Activated CD4-positive, alpha-beta T cell treated with anti-CD3 and anti-CD28 coated beads, Interleukin-2, amount 50 U/mL, for 16 hours (primary cell): Measurements from ENCODE around the gene GLRA1.
A peak's percentile ranks its signal among the peaks of the same experiment; 100 is the strongest.
"Not testable (repeated sequence)": the region's sequence is repeated elsewhere in the genome, so short reads cannot be mapped to it uniquely, and the experiment has no call there.

Experiments used
- DNase-seq: peaks from one replicate; pipeline ENCODE4 v3.0.0-alpha.2; 2020

Gene GLRA1

GRCh38 chr5:151880324-151880723, 44.3 kb downstream of the GLRA1 start:
- DNase-seq: no peak

- DNase-seq: no peak
Observed at GRCh38 chr5:151873701-151874100, 51.0 kb downstream of the GLRA1 start.

GRCh38 chr5:151872701-151873100, 52.0 kb downstream of the GLRA1 start:
- no peak for DNase-seq

GRCh38 chr5:151870820-151871219, 53.8 kb downstream of the GLRA1 start:
- DNase-seq: peak; percentile 2

GRCh38 chr5:151870271-151870670, 54.4 kb downstream of the GLRA1 start:
- no peak for DNase-seq

GRCh38 chr5:151869843-151870242, 54.8 kb downstream of the GLRA1 start:
- DNase-seq: no peak

GRCh38 chr5:151868451-151868850, 56.2 kb downstream of the GLRA1 start:
- peak; percentile 26 for DNase-seq

GRCh38 chr5:151864061-151864748, 60.4 kb downstream of the GLRA1 start:
- DNase-seq: no peak

- DNase-seq: no peak
Observed at GRCh38 chr5:151863566-151863965, 61.1 kb downstream of the GLRA1 start.

- DNase-seq: no peak
Observed at GRCh38 chr5:151862811-151863472, 61.7 kb downstream of the GLRA1 start.

GRCh38 chr5:151860867-151861266, 63.8 kb downstream of the GLRA1 start:
- DNase-seq: not testable (repeated sequence)

- no peak for DNase-seq
Observed at GRCh38 chr5:151856861-151857260, 67.8 kb downstream of the GLRA1 start.

GRCh38 chr5:151855701-151856100, 69.0 kb downstream of the GLRA1 start:
- DNase-seq: no peak

- no peak for DNase-seq
Observed at GRCh38 chr5:151847871-151848270, 76.8 kb downstream of the GLRA1 start.

- DNase-seq: no peak
Observed at GRCh38 chr5:151846765-151847164, 77.9 kb downstream of the GLRA1 start.

GRCh38 chr5:151832843-151833242, 91.8 kb downstream of the GLRA1 start:
- not testable (repeated sequence) for DNase-seq

- DNase-seq: no peak
Observed at GRCh38 chr5:151829370-151829769, 95.3 kb downstream of the GLRA1 start.

GRCh38 chr5:151825445-151825844, 99.2 kb downstream of the GLRA1 start:
- no peak for DNase-seq

GRCh38 chr5:151822141-151822540, 102.5 kb downstream of the GLRA1 start:
- no peak for DNase-seq

GRCh38 chr5:151820903-151821302, 103.7 kb downstream of the GLRA1 start:
- DNase-seq: no peak

- no peak for DNase-seq
Observed at GRCh38 chr5:151820271-151820670, 104.4 kb downstream of the GLRA1 start.

GRCh38 chr5:151819830-151820229, 104.8 kb downstream of the GLRA1 start:
- DNase-seq: no peak

- DNase-seq: no peak
Observed at GRCh38 chr5:151815051-151815450, 109.6 kb downstream of the GLRA1 start.

GRCh38 chr5:151812757-151813309, 111.8 kb downstream of the GLRA1 start:
- DNase-seq: no peak
